HEK293 (cell line): ENCODE data around the gene GTF2H4.

Source experiments
- HOXC10 ChIP-seq: sonication (generic); formaldehyde crosslinking; IDR thresholded peaks from 2 replicates; pipeline ENCODE4 v1.8.1; 2023; ENCODE audit warnings: mild to moderate bottlenecking, missing genetic modification reagents
- IKZF3 ChIP-seq: fragments of 450-650 bp; IDR thresholded peaks from 2 replicates; pipeline ENCODE4 v1.5.0; 2018; ENCODE audit warnings: missing biosample characterization, mild to moderate bottlenecking, missing genetic modification characterization, moderate library complexity
- KLF10 ChIP-seq: fragments of 450-650 bp; IDR thresholded peaks from 2 replicates; pipeline ENCODE4 v1.5.1; 2018; ENCODE audit warnings: missing biosample characterization, mild to moderate bottlenecking, missing genetic modification characterization
- MEIS1 ChIP-seq: sonication (generic); formaldehyde crosslinking; IDR thresholded peaks from 2 replicates; pipeline ENCODE4 v1.8.1; 2022; ENCODE audit warnings: missing genetic modification reagents, mild to moderate bottlenecking, borderline replicate concordance
- PRDM1 ChIP-seq: fragments of 450-650 bp; formaldehyde crosslinking; IDR thresholded peaks from 2 replicates; pipeline ENCODE4; 2016; ENCODE audit warnings: missing biosample characterization, missing genetic modification characterization
- TCF7L2 ChIP-seq: IDR thresholded peaks from 2 replicates; pipeline ENCODE4 v1.6.1; 2011; ENCODE audit warnings: low read depth, mild to moderate bottlenecking, inconsistent platforms, low read length, moderate library complexity, borderline replicate concordance
- TRIM28 ChIP-seq: IDR thresholded peaks from 2 replicates; pipeline ENCODE4 v1.6.1; 2011; ENCODE audit warnings: low read length, control low read depth, borderline replicate concordance
- ZEB2 ChIP-seq: fragments of 450-650 bp; formaldehyde crosslinking; IDR thresholded peaks from 2 replicates; pipeline ENCODE4 v1.5.1; 2016; ENCODE audit warnings: missing biosample characterization, missing genetic modification characterization
- ZFP41 ChIP-seq: fragments of 450-650 bp; formaldehyde crosslinking; IDR thresholded peaks from 2 replicates; pipeline ENCODE4 v1.5.1; 2016; ENCODE audit warnings: missing biosample characterization, missing genetic modification characterization, borderline replicate concordance
- ZNF112 ChIP-seq: fragments of 450-650 bp; formaldehyde crosslinking; IDR thresholded peaks from 2 replicates; pipeline ENCODE4 v1.5.0; 2017; ENCODE audit warnings: missing biosample characterization, missing genetic modification characterization
- ZNF140 ChIP-seq: fragments of 450-650 bp; formaldehyde crosslinking; IDR thresholded peaks from 2 replicates; pipeline ENCODE4 v1.5.1; 2016; ENCODE audit warnings: missing biosample characterization, missing genetic modification characterization
- ZNF157 ChIP-seq: fragments of 450-650 bp; formaldehyde crosslinking; IDR thresholded peaks from 2 replicates; pipeline ENCODE4 v1.5.1; 2016; ENCODE audit warnings: missing biosample characterization, missing genetic modification characterization
- ZNF16 ChIP-seq: fragments of 450-650 bp; formaldehyde crosslinking; IDR thresholded peaks from 2 replicates; pipeline ENCODE4 v1.5.1; 2016; ENCODE audit warnings: low read depth, missing biosample characterization, missing genetic modification characterization
- ZNF23 ChIP-seq: fragments of 450-650 bp; formaldehyde crosslinking; IDR thresholded peaks from 2 replicates; pipeline ENCODE4 v1.5.1; 2016; ENCODE audit warnings: missing biosample characterization, missing genetic modification characterization, borderline replicate concordance
- ZNF341 ChIP-seq: fragments of 450-650 bp; formaldehyde crosslinking; IDR thresholded peaks from 2 replicates; pipeline ENCODE4; 2016; ENCODE audit warnings: low read depth, missing biosample characterization, missing genetic modification characterization
- ZNF350 ChIP-seq: fragments of 450-650 bp; formaldehyde crosslinking; IDR thresholded peaks from 2 replicates; pipeline ENCODE4 v1.5.0; 2017; ENCODE audit warnings: missing biosample characterization, mild to moderate bottlenecking, missing genetic modification characterization
- ZNF354C ChIP-seq: fragments of 450-650 bp; formaldehyde crosslinking; IDR thresholded peaks from 2 replicates; pipeline ENCODE4 v1.5.1; 2016; ENCODE audit warnings: missing biosample characterization, missing genetic modification characterization, low read depth, borderline replicate concordance
- ZNF37A ChIP-seq: fragments of 450-650 bp; IDR thresholded peaks from 2 replicates; pipeline ENCODE4 v1.5.1; 2018; ENCODE audit warnings: missing biosample characterization, missing genetic modification characterization
- ZNF394 ChIP-seq: fragments of 450-650 bp; formaldehyde crosslinking; IDR thresholded peaks from 2 replicates; pipeline ENCODE4 v1.5.1; 2016; ENCODE audit warnings: missing biosample characterization, missing genetic modification characterization, mild to moderate bottlenecking, moderate library complexity, borderline replicate concordance
- ZNF426 ChIP-seq: fragments of 450-650 bp; formaldehyde crosslinking; IDR thresholded peaks from 2 replicates; pipeline ENCODE4 v1.5.1; 2017; ENCODE audit warnings: missing biosample characterization, missing genetic modification characterization, mild to moderate bottlenecking, inconsistent platforms, moderate library complexity
- ZNF514 ChIP-seq: fragments of 450-650 bp; formaldehyde crosslinking; IDR thresholded peaks from 2 replicates; pipeline ENCODE4 v1.5.1; 2016; ENCODE audit warnings: missing biosample characterization, missing genetic modification characterization
- ZNF530 ChIP-seq: fragments of 450-650 bp; formaldehyde crosslinking; IDR thresholded peaks from 2 replicates; pipeline ENCODE4 v1.5.1; 2016; ENCODE audit warnings: low read depth, missing biosample characterization, missing genetic modification characterization
- ZNF571 ChIP-seq: fragments of 450-650 bp; formaldehyde crosslinking; IDR thresholded peaks from 2 replicates; pipeline ENCODE4 v1.5.0; 2017; ENCODE audit warnings: missing biosample characterization, missing genetic modification characterization
- ZNF623 ChIP-seq: fragments of 450-650 bp; formaldehyde crosslinking; IDR thresholded peaks from 2 replicates; pipeline ENCODE4 v1.5.1; 2016; ENCODE audit warnings: missing biosample characterization, missing genetic modification characterization
- ZNF624 ChIP-seq: fragments of 450-650 bp; formaldehyde crosslinking; IDR thresholded peaks from 2 replicates; pipeline ENCODE4 v1.5.1; 2017; ENCODE audit warnings: missing biosample characterization, missing genetic modification characterization
- ZNF629 ChIP-seq: fragments of 450-650 bp; formaldehyde crosslinking; IDR thresholded peaks from 2 replicates; pipeline ENCODE4 v1.5.1; 2017; ENCODE audit warnings: missing biosample characterization, missing genetic modification characterization
- ZNF670 ChIP-seq: fragments of 450-650 bp; formaldehyde crosslinking; IDR thresholded peaks from 2 replicates; pipeline ENCODE4 v1.5.1; 2016; ENCODE audit warnings: missing biosample characterization, missing genetic modification characterization, low read depth
- ZNF792 ChIP-seq: fragments of 450-650 bp; formaldehyde crosslinking; IDR thresholded peaks from 2 replicates; pipeline ENCODE4 v1.5.1; 2016; ENCODE audit warnings: missing biosample characterization, missing genetic modification characterization
- TF ChIP-seq, protein P1 (sequence below): fragments of 450-650 bp; formaldehyde crosslinking; IDR thresholded peaks from 2 replicates; pipeline ENCODE4 v1.5.1; 2016; ENCODE audit warnings: missing biosample characterization, missing genetic modification characterization
- TF ChIP-seq, protein P2 (sequence below): fragments of 450-650 bp; formaldehyde crosslinking; IDR thresholded peaks from 2 replicates; pipeline ENCODE4 v1.5.1; 2016; ENCODE audit warnings: missing biosample characterization, missing genetic modification characterization
- TF ChIP-seq, protein P3 (sequence below): fragments of 450-650 bp; formaldehyde crosslinking; conservative IDR thresholded peaks from 2 replicates; pipeline ENCODE4 v1.5.1; 2016; ENCODE audit warnings: low read depth, missing biosample characterization, missing genetic modification characterization

The GTF2H4 gene

DNA sequence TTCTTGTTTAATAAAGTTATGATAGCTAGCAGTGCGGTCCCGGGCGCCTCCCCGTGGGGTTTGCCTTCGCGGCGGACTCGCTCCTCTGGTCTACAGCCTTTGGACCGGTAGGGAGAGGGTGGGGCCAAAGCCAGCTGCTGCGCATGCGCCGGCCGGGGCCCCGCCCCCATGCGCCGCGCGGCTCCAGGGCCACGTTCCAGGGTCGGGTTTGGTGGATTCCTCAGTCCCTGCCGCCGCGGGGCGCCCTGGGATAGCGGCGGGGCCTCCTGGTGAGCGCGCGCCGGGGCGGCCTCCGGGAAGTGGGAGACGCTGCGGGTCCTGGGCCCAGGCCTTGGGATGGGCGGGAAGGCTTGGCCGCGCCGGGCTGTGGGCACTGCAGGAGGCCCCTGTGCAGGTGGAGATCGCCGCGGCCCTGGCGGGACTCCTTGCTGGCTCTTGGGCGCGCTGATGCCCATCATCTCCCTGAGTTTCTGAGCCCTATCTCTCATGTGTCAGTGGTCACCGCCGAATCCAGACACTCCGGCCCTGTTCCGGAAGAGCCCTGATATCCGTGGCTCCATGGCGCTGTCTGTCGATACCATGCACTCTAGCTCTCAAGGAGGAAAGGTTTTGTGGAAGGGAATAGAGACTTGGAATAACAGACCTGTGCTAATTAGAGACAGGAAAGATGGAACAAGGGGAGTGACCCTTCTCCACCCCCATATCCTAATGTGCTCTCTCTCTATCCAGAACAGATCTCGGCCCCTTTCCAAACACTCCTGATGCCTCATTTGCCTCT, 6.3 kb downstream of the GTF2H4 start, which contains the start of gene VARS2 (continued):
- TF ChIP-seq ZNF354C (tag by site-specific recombination), result no peak
- TF ChIP-seq MEIS1, result no peak
- peak; percentile 99 for TF ChIP-seq IKZF3 (tag by site-specific recombination)
- TF ChIP-seq ZNF629 (tag by site-specific recombination), result peak; percentile 45; the same call in 1 of the 2 replicates
- TF ChIP-seq, protein P1, sequence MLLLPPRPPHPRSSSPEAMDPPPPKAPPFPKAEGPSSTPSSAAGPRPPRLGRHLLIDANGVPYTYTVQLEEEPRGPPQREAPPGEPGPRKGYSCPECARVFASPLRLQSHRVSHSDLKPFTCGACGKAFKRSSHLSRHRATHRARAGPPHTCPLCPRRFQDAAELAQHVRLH (tag by site-specific recombination), result 0 out of 2 replicates have a peak, but pooled peaks have one; percentile 20
- TF ChIP-seq ZNF350 (tag by site-specific recombination), result no peak
- no peak for TF ChIP-seq ZNF341 (tag by site-specific recombination)
- TF ChIP-seq ZNF112 (tag by site-specific recombination), result no peak
- TF ChIP-seq ZNF792 (tag by site-specific recombination), result no peak
- TF ChIP-seq ZNF394 (tag by site-specific recombination), result 0 out of 2 replicates have a peak, but pooled peaks have one; percentile 33
- no peak for TF ChIP-seq ZNF571
- TF ChIP-seq HOXC10 (CRISPR knock-in tag), result no peak
- TF ChIP-seq ZFP41 (tag by site-specific recombination), result no peak
- TF ChIP-seq ZNF426 (tag by site-specific recombination), result no peak
- no peak for TF ChIP-seq TCF7L2
- TF ChIP-seq KLF10 (tag by site-specific recombination), result peak; percentile 62; the same call in 1 of the 2 replicates
- no peak for TF ChIP-seq ZNF140
- no peak for TF ChIP-seq PRDM1
- no peak for TF ChIP-seq ZNF624
- TF ChIP-seq ZNF530, result no peak
- TF ChIP-seq ZNF37A (tag by site-specific recombination), result no peak
- no peak for TF ChIP-seq ZNF623
- TF ChIP-seq TRIM28, result no peak
- no peak for TF ChIP-seq ZNF23 (tag by site-specific recombination)
- no peak for TF ChIP-seq ZNF514
- TF ChIP-seq ZEB2, result peak; percentile 82
- no peak for TF ChIP-seq ZNF670
- TF ChIP-seq, protein P2, sequence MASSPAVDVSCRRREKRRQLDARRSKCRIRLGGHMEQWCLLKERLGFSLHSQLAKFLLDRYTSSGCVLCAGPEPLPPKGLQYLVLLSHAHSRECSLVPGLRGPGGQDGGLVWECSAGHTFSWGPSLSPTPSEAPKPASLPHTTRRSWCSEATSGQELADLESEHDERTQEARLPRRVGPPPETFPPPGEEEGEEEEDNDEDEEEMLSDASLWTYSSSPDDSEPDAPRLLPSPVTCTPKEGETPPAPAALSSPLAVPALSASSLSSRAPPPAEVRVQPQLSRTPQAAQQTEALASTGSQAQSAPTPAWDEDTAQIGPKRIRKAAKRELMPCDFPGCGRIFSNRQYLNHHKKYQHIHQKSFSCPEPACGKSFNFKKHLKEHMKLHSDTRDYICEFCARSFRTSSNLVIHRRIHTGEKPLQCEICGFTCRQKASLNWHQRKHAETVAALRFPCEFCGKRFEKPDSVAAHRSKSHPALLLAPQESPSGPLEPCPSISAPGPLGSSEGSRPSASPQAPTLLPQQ (tag by site-specific recombination), result peak; percentile 80
- TF ChIP-seq, protein P3, sequence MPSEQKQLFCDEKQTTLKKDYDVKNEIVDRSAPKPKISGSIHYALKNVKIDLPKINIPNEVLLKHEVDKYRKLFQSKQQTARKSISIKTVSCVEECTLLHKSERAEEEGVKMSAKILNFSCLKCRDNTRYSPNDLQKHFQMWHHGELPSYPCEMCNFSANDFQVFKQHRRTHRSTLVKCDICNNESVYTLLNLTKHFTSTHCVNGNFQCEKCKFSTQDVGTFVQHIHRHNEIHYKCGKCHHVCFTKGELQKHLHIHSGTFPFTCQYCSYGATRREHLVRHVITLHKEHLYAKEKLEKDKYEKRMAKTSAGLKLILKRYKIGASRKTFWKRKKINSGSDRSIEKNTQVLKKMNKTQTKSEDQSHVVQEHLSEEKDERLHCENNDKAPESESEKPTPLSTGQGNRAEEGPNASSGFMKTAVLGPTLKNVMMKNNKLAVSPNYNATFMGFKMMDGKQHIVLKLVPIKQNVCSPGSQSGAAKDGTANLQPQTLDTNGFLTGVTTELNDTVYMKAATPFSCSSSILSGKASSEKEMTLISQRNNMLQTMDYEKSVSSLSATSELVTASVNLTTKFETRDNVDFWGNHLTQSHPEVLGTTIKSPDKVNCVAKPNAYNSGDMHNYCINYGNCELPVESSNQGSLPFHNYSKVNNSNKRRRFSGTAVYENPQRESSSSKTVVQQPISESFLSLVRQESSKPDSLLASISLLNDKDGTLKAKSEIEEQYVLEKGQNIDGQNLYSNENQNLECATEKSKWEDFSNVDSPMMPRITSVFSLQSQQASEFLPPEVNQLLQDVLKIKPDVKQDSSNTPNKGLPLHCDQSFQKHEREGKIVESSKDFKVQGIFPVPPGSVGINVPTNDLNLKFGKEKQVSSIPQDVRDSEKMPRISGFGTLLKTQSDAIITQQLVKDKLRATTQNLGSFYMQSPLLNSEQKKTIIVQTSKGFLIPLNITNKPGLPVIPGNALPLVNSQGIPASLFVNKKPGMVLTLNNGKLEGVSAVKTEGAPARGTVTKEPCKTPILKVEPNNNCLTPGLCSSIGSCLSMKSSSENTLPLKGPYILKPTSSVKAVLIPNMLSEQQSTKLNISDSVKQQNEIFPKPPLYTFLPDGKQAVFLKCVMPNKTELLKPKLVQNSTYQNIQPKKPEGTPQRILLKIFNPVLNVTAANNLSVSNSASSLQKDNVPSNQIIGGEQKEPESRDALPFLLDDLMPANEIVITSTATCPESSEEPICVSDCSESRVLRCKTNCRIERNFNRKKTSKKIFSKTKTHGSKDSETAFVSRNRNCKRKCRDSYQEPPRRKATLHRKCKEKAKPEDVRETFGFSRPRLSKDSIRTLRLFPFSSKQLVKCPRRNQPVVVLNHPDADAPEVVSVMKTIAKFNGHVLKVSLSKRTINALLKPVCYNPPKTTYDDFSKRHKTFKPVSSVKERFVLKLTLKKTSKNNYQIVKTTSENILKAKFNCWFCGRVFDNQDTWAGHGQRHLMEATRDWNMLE (tag by site-specific recombination), result no peak
- TF ChIP-seq ZNF157 (tag by site-specific recombination), result no peak
- TF ChIP-seq ZNF16 (tag by site-specific recombination), result no peak
